ENCODE results near the gene LMF2. TPM values are rescaled to one million over a fixed set of nuclear protein-coding genes. Genes with fewer than 3 reads are reported as not detected.
A peak's percentile ranks its signal among the peaks of the same experiment; 100 is the strongest.
"Not testable (repeated sequence)": the region's sequence is repeated elsewhere in the genome, so short reads cannot be mapped to it uniquely, and the experiment has no call there.

Gene LMF2
- total RNA-seq, 1 experiment from 2014 or later: 54.2 TPM

DNA sequence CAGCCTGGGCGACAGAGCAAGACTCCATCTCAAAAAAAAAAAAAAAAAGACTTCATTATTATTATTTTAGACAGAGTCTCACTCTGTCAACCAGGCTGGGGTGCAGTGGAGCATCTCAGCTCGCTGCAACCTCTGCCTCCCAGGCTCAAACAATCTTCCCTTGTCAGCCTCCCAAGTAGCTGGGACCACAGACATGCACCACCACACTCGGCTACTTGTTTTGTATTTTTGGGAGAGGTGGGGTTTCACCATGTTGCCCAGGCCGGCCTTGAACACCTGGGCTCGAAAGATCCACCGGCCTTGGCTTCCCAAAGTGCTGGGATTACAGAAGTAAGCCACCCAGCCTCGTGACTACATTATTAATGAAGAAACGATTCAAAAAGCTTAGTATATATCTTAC, 27.6 kb upstream of the LMF2 start:
- Histone ChIP-seq H3K27me3 (ENCODE audit: control insufficient read depth, insufficient read depth, low read length) (no peaks in the 10 kb centered on the region), H3K4me3 (ENCODE audit: low read depth in 2 of 2, low read length in 2 of 2) (no peak overlapping the region), H3K27ac (ENCODE audit: low read length) (no peak overlapping the region), H3K4me1 (ENCODE audit: control insufficient read depth, insufficient read depth, low read length) (peaks cover 3% of the 10 kb centered on the region; the same call in 1 of the 2 replicates), H3K36me3 (ENCODE audit: control insufficient read depth, insufficient read depth, low read length) (no peaks in the 10 kb centered on the region; the same call in 1 of the 2 replicates), H3K9me3 (ENCODE audit: control insufficient read depth, insufficient read depth, low read depth, low read length) (no peaks in the 10 kb centered on the region)
- CTCF ChIA-PET: interaction anchor here (0.6 to 1.1 kb wide), 2 partner anchors 9 to 359 kb away, joined by 9 read pairs; no protein-coding TSS in a partner anchor
- POLR2A ChIA-PET: no interaction called here
- DNase-seq (ENCODE audit: low read depth, low spot score) (no peak), ATAC-seq (no peak)
- TF ChIP-seq SIN3A (IDR thresholded peaks at IDR 0.05; ENCODE audit: borderline replicate concordance, insufficient read depth, low read depth, low read length): no peak
- TF ChIP-seq, protein P1, sequence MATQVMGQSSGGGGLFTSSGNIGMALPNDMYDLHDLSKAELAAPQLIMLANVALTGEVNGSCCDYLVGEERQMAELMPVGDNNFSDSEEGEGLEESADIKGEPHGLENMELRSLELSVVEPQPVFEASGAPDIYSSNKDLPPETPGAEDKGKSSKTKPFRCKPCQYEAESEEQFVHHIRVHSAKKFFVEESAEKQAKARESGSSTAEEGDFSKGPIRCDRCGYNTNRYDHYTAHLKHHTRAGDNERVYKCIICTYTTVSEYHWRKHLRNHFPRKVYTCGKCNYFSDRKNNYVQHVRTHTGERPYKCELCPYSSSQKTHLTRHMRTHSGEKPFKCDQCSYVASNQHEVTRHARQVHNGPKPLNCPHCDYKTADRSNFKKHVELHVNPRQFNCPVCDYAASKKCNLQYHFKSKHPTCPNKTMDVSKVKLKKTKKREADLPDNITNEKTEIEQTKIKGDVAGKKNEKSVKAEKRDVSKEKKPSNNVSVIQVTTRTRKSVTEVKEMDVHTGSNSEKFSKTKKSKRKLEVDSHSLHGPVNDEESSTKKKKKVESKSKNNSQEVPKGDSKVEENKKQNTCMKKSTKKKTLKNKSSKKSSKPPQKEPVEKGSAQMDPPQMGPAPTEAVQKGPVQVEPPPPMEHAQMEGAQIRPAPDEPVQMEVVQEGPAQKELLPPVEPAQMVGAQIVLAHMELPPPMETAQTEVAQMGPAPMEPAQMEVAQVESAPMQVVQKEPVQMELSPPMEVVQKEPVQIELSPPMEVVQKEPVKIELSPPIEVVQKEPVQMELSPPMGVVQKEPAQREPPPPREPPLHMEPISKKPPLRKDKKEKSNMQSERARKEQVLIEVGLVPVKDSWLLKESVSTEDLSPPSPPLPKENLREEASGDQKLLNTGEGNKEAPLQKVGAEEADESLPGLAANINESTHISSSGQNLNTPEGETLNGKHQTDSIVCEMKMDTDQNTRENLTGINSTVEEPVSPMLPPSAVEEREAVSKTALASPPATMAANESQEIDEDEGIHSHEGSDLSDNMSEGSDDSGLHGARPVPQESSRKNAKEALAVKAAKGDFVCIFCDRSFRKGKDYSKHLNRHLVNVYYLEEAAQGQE (IDR thresholded peaks at IDR 0.05; ENCODE audit: insufficient read depth in 1 of 2, low read depth in 2 of 2, low read length in 1 of 2): no peak
- no peak for TF ChIP-seq TCF7L2 (IDR thresholded peaks at IDR 0.05; ENCODE audit: low read depth, low read length)
- TF ChIP-seq POLR2AphosphoS5 (IDR thresholded peaks at IDR 0.05; ENCODE audit: low read depth, low read length): no peak
- TF ChIP-seq CTCF (IDR thresholded peaks at IDR 0.05): no peak
- in situ Hi-C loops (cut with HindIII; ENCODE audit: low pct_unique_long_range_greater_than_20kb, low sequenced_read_pairs): no loop called here
- intact Hi-C loops (cut with micrococcal nuclease; ENCODE audit: unreplicated experiment): no loop called here
- BruUV-seq (replicated peaks): no TSS peak

DNA sequence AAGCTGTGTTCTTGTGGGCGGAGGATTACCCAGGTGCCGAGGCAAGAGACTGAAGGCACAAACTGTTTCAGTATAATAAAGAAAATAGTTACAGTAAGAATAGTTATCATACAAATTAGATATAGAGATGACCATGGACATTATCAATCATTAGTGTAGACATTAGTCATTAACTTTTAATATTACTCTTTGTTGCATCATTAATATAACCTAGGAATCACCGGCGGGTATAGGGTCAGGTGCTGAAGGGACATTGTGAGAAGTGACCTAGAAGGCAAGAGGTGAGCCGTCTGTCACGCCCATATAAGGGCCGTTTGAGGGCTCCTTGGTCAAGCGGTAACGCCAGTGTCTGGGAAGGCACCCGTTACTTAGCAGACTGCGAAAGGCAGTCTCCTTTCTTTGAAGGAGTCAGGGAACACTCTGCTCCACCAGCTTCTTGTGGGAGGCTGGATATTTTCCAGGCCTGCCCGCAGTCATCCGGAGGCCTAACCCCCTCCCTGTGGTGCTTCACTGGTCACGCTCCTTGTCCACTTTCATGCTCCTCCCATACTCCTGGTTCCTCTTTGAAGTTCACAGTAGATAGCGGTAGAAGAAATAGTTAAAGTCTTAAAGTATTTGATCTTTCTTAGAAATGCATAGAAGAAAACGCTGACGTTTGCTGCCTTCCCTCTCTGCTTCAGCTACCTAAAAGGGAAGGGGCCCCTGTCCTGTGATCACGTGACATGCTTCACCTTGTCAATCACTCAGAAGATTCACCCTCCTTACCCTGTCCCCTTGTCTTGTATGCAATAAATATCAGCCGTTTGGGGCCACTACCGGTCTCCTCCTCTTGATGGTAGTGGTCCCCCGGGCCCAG, 26.6 kb upstream of the LMF2 start:
- H3K9me3 ChIP-seq (ENCODE audit: control insufficient read depth, insufficient read depth, low read depth, low read length); H3K4me3 ChIP-seq (ENCODE audit: low read depth in 2 of 2, low read length in 2 of 2); in situ Hi-C loops (cut with HindIII; ENCODE audit: low pct_unique_long_range_greater_than_20kb, low sequenced_read_pairs); H3K27me3 ChIP-seq (ENCODE audit: control insufficient read depth, insufficient read depth, low read length); ATAC-seq; intact Hi-C loops (cut with micrococcal nuclease; ENCODE audit: unreplicated experiment); POLR2A ChIA-PET; DNase-seq (ENCODE audit: low read depth, low spot score); H3K4me1 ChIP-seq (ENCODE audit: control insufficient read depth, insufficient read depth, low read length); H3K36me3 ChIP-seq (ENCODE audit: control insufficient read depth, insufficient read depth, low read length); BruUV-seq (replicated peaks): not testable (repeated sequence)
- CTCF ChIA-PET: interaction anchor here (0.6 to 1.1 kb wide), 2 partner anchors 8 to 358 kb away, joined by 9 read pairs; no protein-coding TSS in a partner anchor
- peak overlapping the region; percentile 48; the same call in 1 of the 2 replicates for H3K27ac ChIP-seq (ENCODE audit: low read length)
